SU-DHL-6 (cell line): ENCODE results near the gene RPA3.

Source experiments
- H2AFZ ChIP-seq: fragments of 200-600 bp; sonication (generic); 2 replicates; pipeline ENCODE4 v1.6.1; 2014; ENCODE audit warnings: low read depth, mild to moderate bottlenecking, moderate library complexity, mixed read lengths, antibody characterized with exemption, low read length; ENCODE audit not compliant: severe bottlenecking
- H3F3A ChIP-seq: fragments of 200-600 bp; shearing (Covaris generic); 2 replicates; pipeline ENCODE4 v1.6.0; 2016; ENCODE audit warnings: antibody characterized with exemption, mild to moderate bottlenecking; ENCODE audit not compliant: insufficient read depth
- H3K27ac ChIP-seq: fragments of 200-600 bp; sonication (generic); 2 replicates; pipeline ENCODE4 v1.5.1; 2016; ENCODE audit warnings: low read depth, mild to moderate bottlenecking, low read length, moderate library complexity, mixed read lengths
- H3K27me3 ChIP-seq: fragments of 200-600 bp; sonication (generic), shearing (Covaris generic); 2 replicates; pipeline ENCODE4 v1.6.0; 2014; ENCODE audit warnings: mild to moderate bottlenecking, low read length
- H3K36me3 ChIP-seq: fragments of 200-600 bp; sonication (generic); 2 replicates; pipeline ENCODE4 v1.6.1; 2014; ENCODE audit warnings: mild to moderate bottlenecking, low read length, mixed read lengths
- H3K4me2 ChIP-seq: fragments of 300-600, 200-600 bp; shearing (Covaris generic), sonication (generic); 2 replicates; pipeline ENCODE4 v1.6.0; 2014; ENCODE audit warnings: low read length, low read depth, mild to moderate bottlenecking; ENCODE audit not compliant: poor library complexity, severe bottlenecking
- H3K4me3 ChIP-seq: fragments of 200-600 bp; sonication (generic); 2 replicates; pipeline ENCODE4 v1.5.1; 2014; ENCODE audit warnings: antibody characterized with exemption, low read length, mild to moderate bottlenecking, mixed read lengths; ENCODE audit not compliant: insufficient read depth, poor library complexity, severe bottlenecking
- H3K79me2 ChIP-seq: fragments of 200-600 bp; sonication (generic); 2 replicates; pipeline ENCODE4 v1.6.1; 2014; ENCODE audit warnings: mild to moderate bottlenecking, low read length, moderate library complexity; ENCODE audit not compliant: insufficient read depth
- H3K9ac ChIP-seq: fragments of 200-600 bp; sonication (generic); 2 replicates; pipeline ENCODE4 v1.7.0; 2014; ENCODE audit warnings: mild to moderate bottlenecking, low read length
- H3K9me2 ChIP-seq: fragments of 200-600 bp; sonication (generic); replicated peaks from 2 replicates; pipeline ENCODE4 v1.6.1; 2014; ENCODE audit warnings: low read length; ENCODE audit not compliant: insufficient read depth
- H3K9me3 ChIP-seq: fragments of 200-600 bp; sonication (generic); 2 replicates; pipeline ENCODE4 v1.6.1; 2014; ENCODE audit warnings: low read length, mixed read lengths; ENCODE audit not compliant: insufficient read depth
- H4K20me1 ChIP-seq: fragments of 200-600 bp; sonication (generic); 2 replicates; pipeline ENCODE4 v1.6.1; 2014; ENCODE audit warnings: low read depth, mild to moderate bottlenecking, antibody characterized with exemption, low read length, moderate library complexity, mixed read lengths
- CTCF ChIP-seq: fragments of 200-600 bp; sonication (generic); IDR thresholded peaks from one replicate; pipeline ENCODE4 v1.5.1; 2017; ENCODE audit warnings: antibody characterized with exemption, mild to moderate bottlenecking, low read length, moderate library complexity; ENCODE audit not compliant: insufficient read depth, poor library complexity, severe bottlenecking
- EZH2phosphoT487 ChIP-seq: fragments of 200-600 bp; sonication (generic), shearing (Covaris generic); conservative IDR thresholded peaks from 2 replicates; pipeline ENCODE4 v1.6.1; 2018; ENCODE audit warnings: mild to moderate bottlenecking, antibody characterized with exemption, low read length, moderate library complexity, mixed read lengths

Gene RPA3

GRCh38 chr7:7737674-7738073 is 19.3 kb upstream of the RPA3 start:
- Histone ChIP-seq H3K27me3 (no peaks in the 10 kb centered on the region), H3K9me3 (no peaks in the 10 kb centered on the region), H3K36me3 (no peaks in the 10 kb centered on the region), H3K4me3 (no peak overlapping the region), H4K20me1 (0 out of 2 replicates have a peak, but pooled peaks cover 5% of the 10 kb centered on the region), H3F3A (no peaks in the 10 kb centered on the region), H3K9ac (no peak overlapping the region), H3K9me2 (no peaks in the 10 kb centered on the region), H2AFZ (no peak overlapping the region), H3K4me2 (no peak overlapping the region), H3K79me2 (no peaks in the 10 kb centered on the region), H3K27ac (no peak overlapping the region)
- TF ChIP-seq EZH2phosphoT487, result no peak
- TF ChIP-seq CTCF, result no peak

- no peaks in the 10 kb centered on the region for H3F3A ChIP-seq
- no peak overlapping the region for H3K9ac ChIP-seq
- H2AFZ ChIP-seq, result no peak overlapping the region
- no peak overlapping the region for H3K4me3 ChIP-seq
- no peaks in the 10 kb centered on the region for H3K27me3 ChIP-seq
- H3K9me2 ChIP-seq, result no peaks in the 10 kb centered on the region
- TF ChIP-seq EZH2phosphoT487 (no peak), CTCF (no peak)
- H3K79me2 ChIP-seq, result no peaks in the 10 kb centered on the region
- H3K27ac ChIP-seq, result no peak overlapping the region
- no peaks in the 10 kb centered on the region for H3K9me3 ChIP-seq
- no peaks in the 10 kb centered on the region for H3K36me3 ChIP-seq
- H3K4me2 ChIP-seq, result no peak overlapping the region
- H4K20me1 ChIP-seq, result 0 out of 2 replicates have a peak, but pooled peaks cover 5% of the 10 kb centered on the region
Observed at GRCh38 chr7:7736671-7737070, 18.3 kb upstream of the RPA3 start.

- Histone ChIP-seq H4K20me1 (no peaks in the 10 kb centered on the region), H3K4me2 (no peak overlapping the region), H3K9ac (no peak overlapping the region), H3K79me2 (no peaks in the 10 kb centered on the region), H3F3A (no peaks in the 10 kb centered on the region), H3K27me3 (no peaks in the 10 kb centered on the region), H2AFZ (no peak overlapping the region), H3K36me3 (no peaks in the 10 kb centered on the region), H3K9me2 (no peaks in the 10 kb centered on the region), H3K4me3 (no peak overlapping the region), H3K9me3 (no peaks in the 10 kb centered on the region), H3K27ac (no peak overlapping the region)
- no peak for TF ChIP-seq CTCF
- TF ChIP-seq EZH2phosphoT487, result no peak
Observed at GRCh38 chr7:7732621-7733281, 14.3 kb upstream of the RPA3 start.
